Measurements from ENCODE around the gene NELFCD.

Gene NELFCD

DNA sequence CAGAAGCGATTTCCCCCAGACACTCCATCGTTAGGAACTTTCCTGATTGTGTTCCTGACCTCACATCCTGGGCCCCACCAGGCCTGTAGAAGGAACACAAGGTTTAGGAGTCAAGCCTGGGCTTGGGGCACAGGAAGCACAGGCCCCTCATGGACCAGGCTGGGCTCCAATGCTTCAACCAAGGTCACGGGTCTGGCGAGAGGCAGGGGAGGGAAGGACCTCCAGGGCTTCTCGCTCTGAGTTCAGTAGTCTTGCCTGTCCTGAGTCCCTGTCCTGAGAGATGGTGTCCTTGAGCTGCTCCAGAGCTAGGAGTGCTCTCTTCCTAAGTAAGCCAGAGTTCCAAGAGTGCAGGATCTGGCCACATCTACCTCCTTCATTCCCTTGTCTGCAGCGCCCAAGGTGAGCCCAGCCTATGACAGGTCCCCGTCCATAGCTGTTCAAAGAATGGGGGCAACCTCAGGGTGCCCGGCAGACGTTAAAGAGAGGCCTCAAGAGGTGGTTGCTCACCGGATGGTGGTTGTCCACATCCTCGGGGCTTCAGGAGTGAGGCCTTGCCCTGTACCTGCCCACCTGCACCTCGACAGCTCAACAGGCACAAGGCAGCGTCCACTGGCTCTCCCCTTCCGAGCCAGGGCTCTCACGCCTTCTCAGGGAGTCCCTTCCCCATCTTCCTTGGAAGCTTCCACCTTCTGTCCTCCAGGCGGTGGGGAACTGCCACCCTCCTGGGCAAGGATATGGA is 36.6 kb downstream of the NELFCD start:
- H3K27ac Mint-ChIP-seq (ENCODE audit: low read depth): peak overlapping the region; percentile 3
- H3K4me3 Mint-ChIP-seq: no peak overlapping the region
- H3K27me3 Mint-ChIP-seq: no peaks in the 10 kb centered on the region
- DNase-seq (ENCODE audit: low spot score in 2 of 2) (no peak), ATAC-seq (replicated peaks; ENCODE audit: extremely low read depth, poor library complexity, severe bottlenecking) (no peak)
- peaks cover 3% of the 10 kb centered on the region for H3K36me3 Mint-ChIP-seq (ENCODE audit: insufficient read depth)
- H3K9me3 Mint-ChIP-seq: no peaks in the 10 kb centered on the region
- peaks cover 39% of the 10 kb centered on the region for H3K4me1 Mint-ChIP-seq

DNA sequence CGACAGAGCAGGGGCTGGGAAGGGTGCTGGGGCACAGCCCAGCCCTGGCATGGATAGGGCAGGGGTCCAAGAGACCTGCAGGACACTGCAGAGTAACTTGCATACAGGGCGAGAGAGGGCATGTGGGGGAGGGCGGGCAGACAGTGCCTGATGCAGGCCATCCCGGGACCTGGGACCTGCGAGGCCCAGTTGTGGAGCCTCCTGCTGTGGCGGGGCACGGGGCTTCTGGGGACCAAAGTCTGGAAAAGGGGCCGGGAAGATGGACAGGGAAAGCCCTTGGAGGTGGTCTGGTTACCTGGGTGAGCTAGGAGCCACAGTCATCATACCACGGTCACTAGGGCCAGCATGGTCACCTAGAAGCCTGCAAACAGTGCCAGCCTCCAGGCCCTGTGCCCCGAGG is 37.8 kb downstream of the NELFCD start:
- no peak for ATAC-seq (replicated peaks; ENCODE audit: extremely low read depth, poor library complexity, severe bottlenecking)
- Mint-ChIP-seq H3K9me3 (no peaks in the 10 kb centered on the region), H3K36me3 (ENCODE audit: insufficient read depth) (peaks cover 13% of the 10 kb centered on the region), H3K4me1 (peaks cover 30% of the 10 kb centered on the region), H3K27me3 (no peaks in the 10 kb centered on the region), H3K27ac (ENCODE audit: low read depth) (no peak overlapping the region), H3K4me3 (no peak overlapping the region)
- no peak for DNase-seq (ENCODE audit: low spot score in 2 of 2)

DNA sequence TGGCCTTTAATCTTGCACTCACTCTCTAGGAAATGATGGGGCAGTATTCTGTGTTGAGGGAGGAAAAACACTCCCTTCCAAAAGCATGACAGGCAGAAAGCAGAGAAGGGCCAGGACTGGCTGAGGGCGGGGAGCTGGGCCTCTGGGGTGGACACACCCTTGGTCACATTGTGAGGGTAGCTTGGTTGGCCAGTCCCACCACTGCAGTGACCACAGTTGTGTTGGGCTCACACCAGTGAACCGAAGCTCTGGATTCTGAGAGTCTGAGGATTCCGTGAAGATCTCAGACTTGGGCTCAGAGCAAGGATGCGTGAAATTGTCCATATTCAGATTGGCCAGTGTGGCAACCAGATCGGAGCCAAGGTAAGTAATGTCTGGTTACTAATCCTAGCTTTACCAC is 38.2 kb downstream of the NELFCD start, which contains the start of gene TUBB1:
Gene TUBB1 (plus strand): TSS at position 213 of the 400 bp plus-strand sequence. CDS start 94 bp downstream, at position 307.
- Mint-ChIP-seq H3K4me1 (peaks cover 28% of the 10 kb centered on the region), H3K9me3 (no peaks in the 10 kb centered on the region), H3K27ac (ENCODE audit: low read depth) (no peak within 1 kb of the TSS), H3K4me3 (no peak within 1 kb of the TSS), H3K36me3 (ENCODE audit: insufficient read depth) (peaks cover 14% of the 10 kb centered on the region), H3K27me3 (no peaks in the 10 kb centered on the region)
- no peak for ATAC-seq (replicated peaks; ENCODE audit: extremely low read depth, poor library complexity, severe bottlenecking)
- DNase-seq (ENCODE audit: low spot score in 2 of 2): no peak

DNA sequence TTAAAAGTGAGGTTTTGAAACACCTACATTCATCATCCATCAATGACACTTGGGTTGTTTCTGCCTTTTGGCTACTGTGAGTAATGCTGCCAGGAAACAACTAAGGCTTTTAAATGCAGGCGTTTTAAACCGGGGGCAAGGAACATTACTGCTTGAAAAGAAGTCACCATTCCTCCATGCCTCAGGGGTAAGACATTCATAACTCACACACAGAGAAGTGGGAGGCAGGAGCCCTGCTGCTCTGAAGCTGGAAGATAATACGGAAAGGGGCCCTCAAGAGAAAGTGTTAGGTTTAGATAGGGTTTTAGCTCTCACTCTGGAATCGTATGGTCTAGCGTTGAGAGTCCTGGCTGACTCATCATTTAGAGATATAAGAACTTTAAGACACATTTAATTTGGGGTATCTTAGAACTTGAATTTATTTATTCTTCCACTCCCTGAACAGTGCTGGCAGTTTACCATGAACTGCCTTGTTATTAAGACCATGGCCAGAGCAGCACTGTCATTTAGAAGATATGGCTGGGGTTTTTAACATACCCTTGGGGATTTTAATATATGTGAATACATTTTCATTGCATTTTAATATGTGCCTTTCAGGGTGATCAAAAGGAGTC is 40.0 kb downstream of the NELFCD start:
- H3K27ac Mint-ChIP-seq (ENCODE audit: low read depth): no peak overlapping the region
- no peak for ATAC-seq (replicated peaks; ENCODE audit: extremely low read depth, poor library complexity, severe bottlenecking)
- no peaks in the 10 kb centered on the region for H3K27me3 Mint-ChIP-seq

DNA sequence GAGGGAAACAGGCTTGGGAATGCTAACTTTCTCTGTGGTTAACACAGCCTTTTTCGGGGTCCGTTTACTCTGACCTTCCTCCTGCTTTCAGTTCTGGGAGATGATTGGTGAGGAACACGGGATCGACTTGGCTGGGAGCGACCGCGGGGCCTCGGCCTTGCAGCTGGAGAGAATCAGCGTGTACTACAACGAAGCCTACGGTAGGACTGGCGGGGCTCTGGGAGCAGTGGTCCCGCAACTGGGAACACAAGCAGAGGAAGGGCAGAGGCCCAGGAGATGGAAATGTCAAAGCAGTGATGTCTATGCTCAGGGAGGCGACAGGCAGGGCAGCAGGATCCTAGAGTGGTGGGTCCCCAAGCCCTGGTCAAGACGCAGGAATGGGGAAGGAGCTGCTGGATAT is 41.7 kb downstream of the NELFCD start:
- Mint-ChIP-seq H3K36me3 (ENCODE audit: insufficient read depth) (peaks cover 34% of the 10 kb centered on the region), H3K9me3 (no peaks in the 10 kb centered on the region), H3K27ac (ENCODE audit: low read depth) (no peak overlapping the region), H3K27me3 (no peaks in the 10 kb centered on the region), H3K4me3 (no peak overlapping the region), H3K4me1 (peaks cover 33% of the 10 kb centered on the region)
- no peak for ATAC-seq (replicated peaks; ENCODE audit: extremely low read depth, poor library complexity, severe bottlenecking)
- DNase-seq (ENCODE audit: low spot score in 2 of 2): no peak

More for the DNA sequence above, 40.0 kb downstream of the NELFCD start:
- Mint-ChIP-seq H3K9me3 (no peaks in the 10 kb centered on the region), H3K4me1 (peaks cover 35% of the 10 kb centered on the region), H3K36me3 (ENCODE audit: insufficient read depth) (peaks cover 26% of the 10 kb centered on the region), H3K4me3 (no peak overlapping the region)
- no peak for DNase-seq (ENCODE audit: low spot score in 2 of 2)

DNA sequence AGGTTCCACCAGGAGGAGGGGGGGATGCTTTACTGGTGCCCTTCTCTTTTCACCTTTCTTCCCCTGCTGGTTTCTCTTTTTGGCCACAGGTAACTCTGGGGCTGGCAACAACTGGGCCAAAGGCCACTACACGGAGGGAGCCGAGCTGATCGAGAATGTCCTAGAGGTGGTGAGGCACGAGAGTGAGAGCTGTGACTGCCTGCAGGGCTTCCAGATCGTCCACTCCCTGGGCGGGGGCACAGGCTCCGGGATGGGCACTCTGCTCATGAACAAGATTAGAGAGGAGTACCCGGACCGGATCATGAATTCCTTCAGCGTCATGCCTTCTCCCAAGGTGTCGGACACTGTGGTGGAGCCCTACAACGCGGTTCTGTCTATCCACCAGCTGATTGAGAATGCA is 42.6 kb downstream of the NELFCD start:
- no peak for ATAC-seq (replicated peaks; ENCODE audit: extremely low read depth, poor library complexity, severe bottlenecking)
- no peak overlapping the region for H3K4me3 Mint-ChIP-seq
- no peaks in the 10 kb centered on the region for H3K27me3 Mint-ChIP-seq
- H3K27ac Mint-ChIP-seq (ENCODE audit: low read depth): no peak overlapping the region
- H3K9me3 Mint-ChIP-seq: no peaks in the 10 kb centered on the region
- H3K4me1 Mint-ChIP-seq: peaks cover 35% of the 10 kb centered on the region
- peaks cover 41% of the 10 kb centered on the region for H3K36me3 Mint-ChIP-seq (ENCODE audit: insufficient read depth)
- DNase-seq (ENCODE audit: low spot score in 2 of 2): no peak

DNA sequence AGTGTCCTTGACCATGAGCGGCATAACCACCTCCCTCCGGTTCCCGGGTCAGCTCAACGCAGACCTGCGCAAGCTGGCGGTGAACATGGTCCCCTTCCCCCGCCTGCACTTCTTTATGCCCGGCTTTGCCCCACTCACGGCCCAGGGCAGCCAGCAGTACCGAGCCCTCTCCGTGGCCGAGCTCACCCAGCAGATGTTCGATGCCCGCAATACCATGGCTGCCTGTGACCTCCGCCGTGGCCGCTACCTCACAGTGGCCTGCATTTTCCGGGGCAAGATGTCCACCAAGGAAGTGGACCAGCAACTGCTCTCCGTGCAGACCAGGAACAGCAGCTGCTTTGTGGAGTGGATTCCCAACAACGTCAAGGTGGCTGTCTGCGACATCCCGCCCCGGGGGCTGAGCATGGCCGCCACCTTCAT is 43.1 kb downstream of the NELFCD start:
- H3K4me3 Mint-ChIP-seq: no peak overlapping the region
- no peaks in the 10 kb centered on the region for H3K27me3 Mint-ChIP-seq
- no peaks in the 10 kb centered on the region for H3K9me3 Mint-ChIP-seq
- no peak overlapping the region for H3K27ac Mint-ChIP-seq (ENCODE audit: low read depth)
- no peak for ATAC-seq (replicated peaks; ENCODE audit: extremely low read depth, poor library complexity, severe bottlenecking)
- peaks cover 40% of the 10 kb centered on the region for H3K4me1 Mint-ChIP-seq
- no peak for DNase-seq (ENCODE audit: low spot score in 2 of 2)
- peaks cover 46% of the 10 kb centered on the region for H3K36me3 Mint-ChIP-seq (ENCODE audit: insufficient read depth)

DNA sequence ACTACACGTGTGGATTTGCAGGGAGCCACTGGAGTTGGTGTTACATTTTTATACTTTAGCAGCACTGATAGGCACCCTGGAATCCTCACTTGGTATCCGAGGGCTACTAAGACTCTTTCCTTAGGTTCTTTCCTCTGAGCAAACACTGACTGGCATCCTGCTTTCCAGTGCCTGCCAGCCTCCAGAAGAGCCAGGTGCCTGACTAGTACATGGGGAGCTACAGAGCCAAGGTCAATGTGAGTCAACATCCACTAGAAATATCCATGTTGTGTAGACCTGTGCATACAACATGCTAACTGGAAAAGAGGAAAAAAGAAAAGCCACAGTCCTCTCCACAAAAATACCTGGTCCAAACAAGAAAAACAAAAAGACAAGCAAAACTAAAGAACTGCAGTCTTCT is 44.0 kb downstream of the NELFCD start:
- Mint-ChIP-seq H3K4me3 (no peak overlapping the region), H3K27ac (ENCODE audit: low read depth) (no peak overlapping the region), H3K27me3 (no peaks in the 10 kb centered on the region), H3K9me3 (no peaks in the 10 kb centered on the region), H3K36me3 (ENCODE audit: insufficient read depth) (peaks cover 53% of the 10 kb centered on the region), H3K4me1 (peaks cover 48% of the 10 kb centered on the region)
- ATAC-seq (replicated peaks; ENCODE audit: extremely low read depth, poor library complexity, severe bottlenecking) (no peak), DNase-seq (ENCODE audit: low spot score in 2 of 2) (no peak)

DNA sequence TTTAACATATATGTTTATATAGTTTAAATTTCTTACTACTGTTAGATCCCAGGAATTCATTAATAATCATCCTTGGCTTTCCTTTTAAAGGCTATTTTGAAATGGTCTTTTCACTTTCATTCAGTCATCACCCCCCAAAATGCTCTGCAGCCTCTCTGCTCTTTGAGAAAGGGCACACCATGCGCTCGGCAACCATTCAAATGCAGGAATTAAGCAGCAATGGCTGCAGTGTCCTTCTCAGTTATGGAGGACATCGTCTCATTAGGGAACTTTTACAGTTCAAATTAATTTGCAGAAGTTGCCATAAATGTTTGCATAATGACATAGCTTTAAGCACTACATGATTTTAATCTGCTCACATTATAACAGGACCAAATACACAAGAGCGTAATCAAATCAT is 44.5 kb downstream of the NELFCD start:
- no peaks in the 10 kb centered on the region for H3K27me3 Mint-ChIP-seq
- no peaks in the 10 kb centered on the region for H3K9me3 Mint-ChIP-seq
- DNase-seq (ENCODE audit: low spot score in 2 of 2): no peak
- H3K4me1 Mint-ChIP-seq: peaks cover 52% of the 10 kb centered on the region
- no peak overlapping the region for H3K27ac Mint-ChIP-seq (ENCODE audit: low read depth)
- no peak overlapping the region for H3K4me3 Mint-ChIP-seq
- peaks cover 57% of the 10 kb centered on the region for H3K36me3 Mint-ChIP-seq (ENCODE audit: insufficient read depth)
- ATAC-seq (replicated peaks; ENCODE audit: extremely low read depth, poor library complexity, severe bottlenecking): no peak

DNA sequence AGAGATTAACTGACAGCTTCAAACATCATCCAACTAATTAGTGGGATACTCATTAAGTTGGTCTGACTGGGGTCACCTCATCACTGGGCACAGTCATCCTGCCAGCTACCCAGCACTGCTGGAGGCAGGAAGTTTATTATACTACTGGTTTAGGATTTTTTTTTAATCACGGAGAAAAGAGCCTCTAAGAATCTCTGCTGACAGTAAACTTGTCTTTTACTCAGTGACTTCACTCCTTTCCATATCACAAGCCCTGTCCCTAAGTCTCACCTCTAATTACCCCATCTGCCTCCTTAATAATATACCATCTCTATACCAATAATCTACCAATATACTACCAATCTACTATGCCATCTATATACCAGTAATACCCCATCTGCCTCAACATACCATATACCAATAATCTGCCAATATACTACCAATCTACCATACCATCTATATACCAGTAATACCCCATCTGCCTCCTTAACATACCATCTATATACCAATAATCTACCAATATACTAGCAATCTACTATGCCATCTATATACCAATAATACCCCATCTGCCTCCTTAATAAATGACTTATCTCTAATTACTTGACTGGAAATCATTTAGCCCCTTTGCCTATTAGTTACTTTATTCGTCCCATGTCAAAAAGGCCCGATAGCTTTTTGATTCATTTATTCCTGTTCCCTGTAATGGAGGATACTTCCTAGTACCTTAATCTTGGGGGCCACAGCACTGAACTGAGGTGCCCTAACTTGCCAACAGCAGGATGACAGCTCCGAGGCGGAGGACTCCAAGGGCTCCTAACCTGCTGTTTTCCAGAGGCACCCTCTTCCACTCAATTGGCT is 46.1 kb downstream of the NELFCD start:
- H3K27ac Mint-ChIP-seq (ENCODE audit: low read depth): peak overlapping the region; percentile 3

DNA sequence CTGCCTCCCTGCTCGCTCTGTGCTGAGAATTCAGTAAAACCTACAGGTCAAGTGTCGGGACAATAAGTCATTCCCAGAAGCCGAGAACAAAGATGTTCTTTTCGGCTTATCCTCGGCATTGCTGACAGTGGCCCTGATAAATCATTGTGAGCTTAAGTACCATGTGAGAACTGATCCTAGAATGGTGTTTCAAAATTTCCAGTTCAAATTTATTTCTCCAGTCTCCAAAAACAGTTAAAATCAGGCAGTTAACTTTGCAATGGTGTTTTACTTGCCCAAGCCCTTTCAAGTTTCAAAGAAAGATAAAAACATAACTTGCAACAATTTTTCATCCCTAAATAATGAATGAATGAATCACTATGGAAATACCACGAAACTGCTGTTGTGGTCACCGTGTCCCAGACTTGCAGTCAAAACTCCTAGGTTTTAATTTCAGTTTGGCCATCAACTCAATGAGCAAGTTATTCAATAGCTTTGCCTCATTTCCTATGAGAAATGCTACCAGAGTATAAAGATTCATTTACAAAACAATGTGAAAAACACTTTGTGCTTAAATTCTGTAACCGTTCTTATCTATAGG is 46.8 kb downstream of the NELFCD start:
- ATAC-seq (replicated peaks; ENCODE audit: extremely low read depth, poor library complexity, severe bottlenecking) (no peak), DNase-seq (ENCODE audit: low spot score in 2 of 2) (no peak)
- no peaks in the 10 kb centered on the region for H3K27me3 Mint-ChIP-seq
- peaks cover 62% of the 10 kb centered on the region for H3K36me3 Mint-ChIP-seq (ENCODE audit: insufficient read depth)
- H3K27ac Mint-ChIP-seq (ENCODE audit: low read depth): peak overlapping the region; percentile 3
- H3K4me1 Mint-ChIP-seq: peaks cover 66% of the 10 kb centered on the region
- no peaks in the 10 kb centered on the region for H3K9me3 Mint-ChIP-seq
- no peak overlapping the region for H3K4me3 Mint-ChIP-seq

More for the DNA sequence above, 46.1 kb downstream of the NELFCD start:
- peaks cover 62% of the 10 kb centered on the region for H3K36me3 Mint-ChIP-seq (ENCODE audit: insufficient read depth)
- H3K27me3 Mint-ChIP-seq: no peaks in the 10 kb centered on the region
- H3K9me3 Mint-ChIP-seq: no peaks in the 10 kb centered on the region
- H3K4me1 Mint-ChIP-seq: peaks cover 62% of the 10 kb centered on the region
- DNase-seq (ENCODE audit: low spot score in 2 of 2) (no peak), ATAC-seq (replicated peaks; ENCODE audit: extremely low read depth, poor library complexity, severe bottlenecking) (no peak)
- peak overlapping the region; percentile 0 for H3K4me3 Mint-ChIP-seq

DNA sequence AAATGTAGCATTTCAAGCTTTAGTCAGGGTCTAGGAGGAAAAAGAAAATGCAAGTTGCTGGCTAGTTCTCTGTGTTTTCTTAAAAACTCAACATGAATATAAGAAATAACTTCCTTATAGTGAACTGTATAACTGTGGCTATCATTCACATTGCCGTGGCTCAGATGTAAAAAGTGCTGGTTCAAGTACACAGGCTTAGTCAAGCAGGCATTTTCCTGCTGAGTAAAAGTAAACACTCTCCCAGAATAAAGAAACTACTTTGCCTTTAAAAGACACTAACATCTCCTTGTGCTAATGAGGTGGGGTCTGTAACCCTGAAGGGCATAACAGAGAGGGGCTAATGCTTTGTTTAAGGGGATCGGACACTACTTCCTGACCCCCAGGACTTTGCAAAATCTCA is 47.8 kb downstream of the NELFCD start:
- peaks cover 54% of the 10 kb centered on the region for H3K36me3 Mint-ChIP-seq (ENCODE audit: insufficient read depth)
- no peaks in the 10 kb centered on the region for H3K27me3 Mint-ChIP-seq
- ATAC-seq (replicated peaks; ENCODE audit: extremely low read depth, poor library complexity, severe bottlenecking) (no peak), DNase-seq (ENCODE audit: low spot score in 2 of 2) (no peak)
- H3K4me1 Mint-ChIP-seq: peaks cover 67% of the 10 kb centered on the region
- no peaks in the 10 kb centered on the region for H3K9me3 Mint-ChIP-seq
- peak overlapping the region; percentile 59 for H3K4me3 Mint-ChIP-seq
- peak overlapping the region; percentile 44 for H3K27ac Mint-ChIP-seq (ENCODE audit: low read depth)

All from central memory CD8-positive, alpha-beta T cell (primary cell).